Fibroblast of skin of scalp (primary cell): ENCODE measurements around the gene ZNF197.
A peak's percentile ranks its signal among the peaks of the same experiment; 100 is the strongest.
"Not testable (repeated sequence)": the region's sequence is repeated elsewhere in the genome, so short reads cannot be mapped to it uniquely, and the experiment has no call there.

ENCODE experiments used
- DNase-seq: peaks from one replicate; pipeline ENCODE4 v3.0.0-alpha.2; 2013

Gene ZNF197

DNA sequence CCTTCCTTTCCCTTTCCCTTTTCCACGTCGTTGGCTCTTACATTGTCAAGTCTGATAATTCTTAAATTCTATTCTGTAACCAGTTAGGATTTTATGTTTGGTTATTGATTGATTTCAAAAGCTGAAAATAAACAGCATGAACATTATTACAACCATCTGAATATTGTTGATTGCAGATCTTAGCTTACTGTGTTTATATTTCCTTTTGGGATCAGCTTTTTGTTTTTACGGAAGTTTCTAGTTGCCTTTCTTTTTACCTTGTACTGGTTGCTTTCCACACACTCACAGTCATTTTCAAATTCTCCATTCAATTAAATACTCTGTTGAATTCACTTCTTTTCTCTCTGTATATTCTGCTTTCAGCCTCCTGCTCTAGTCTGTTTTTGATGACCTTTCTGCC, 40.3 kb downstream of the ZNF197 start:
- no peak for DNase-seq

DNA sequence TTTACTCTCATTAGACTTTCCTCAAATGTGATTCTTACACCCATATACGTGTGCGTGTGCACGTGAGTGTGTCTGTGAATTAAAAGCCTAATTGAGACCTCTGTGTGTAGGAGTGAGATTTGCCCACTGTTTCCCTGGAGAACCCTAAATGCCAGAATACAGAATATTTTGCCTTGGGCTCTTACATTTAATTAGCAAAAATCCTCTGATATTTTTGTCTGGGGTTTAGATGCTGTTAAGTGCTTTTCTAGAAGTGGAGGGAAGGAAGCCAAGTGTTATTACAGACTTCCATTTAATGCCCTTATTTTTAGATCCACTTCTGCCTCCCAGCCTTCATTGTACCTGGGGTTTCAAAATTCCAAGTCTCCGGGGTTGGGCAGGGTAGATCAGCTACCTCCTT, 41.5 kb downstream of the ZNF197 start:
- no peak for DNase-seq

DNA sequence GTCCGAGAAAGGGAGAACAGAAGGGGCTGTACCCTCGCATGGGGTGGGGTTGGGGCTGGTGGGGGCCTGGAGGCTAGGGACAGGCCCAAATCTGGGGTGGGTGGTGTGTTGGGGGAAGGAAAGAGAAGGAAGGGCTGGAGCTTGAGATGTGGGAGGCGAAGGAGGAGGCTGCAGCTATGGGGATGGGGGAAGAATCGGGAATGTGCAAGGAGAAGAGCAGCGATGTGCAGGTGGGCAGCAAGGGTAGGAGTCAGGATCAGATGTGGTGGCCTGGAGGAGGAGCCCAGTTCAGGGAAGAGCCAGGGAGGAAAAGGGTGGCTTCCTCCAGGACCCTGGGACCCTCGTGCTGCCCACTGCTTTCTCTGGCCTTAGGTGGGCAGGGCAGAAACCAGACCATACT, 44.9 kb downstream of the ZNF197 start:
- DNase-seq, result no peak

DNA sequence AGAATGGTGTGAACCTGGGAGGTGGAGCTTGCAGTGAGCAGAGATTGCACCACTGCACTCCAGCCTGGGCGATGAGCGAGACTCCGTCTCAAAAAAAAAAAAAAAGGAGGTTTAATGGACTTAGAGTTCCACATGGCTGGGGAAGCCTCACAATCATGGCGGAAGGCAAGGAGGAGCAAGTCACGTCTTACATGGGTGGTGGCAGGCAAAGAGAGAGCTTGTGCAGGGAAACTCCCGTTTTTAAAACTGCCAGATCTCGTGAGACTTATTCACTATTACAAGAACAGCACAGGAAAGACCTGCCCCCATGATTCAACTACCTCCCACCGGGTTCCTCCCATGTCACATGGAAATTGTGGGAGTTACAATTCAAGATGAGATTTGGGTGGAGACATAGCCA, 48.6 kb downstream of the ZNF197 start:
- not testable (repeated sequence) for DNase-seq

DNA sequence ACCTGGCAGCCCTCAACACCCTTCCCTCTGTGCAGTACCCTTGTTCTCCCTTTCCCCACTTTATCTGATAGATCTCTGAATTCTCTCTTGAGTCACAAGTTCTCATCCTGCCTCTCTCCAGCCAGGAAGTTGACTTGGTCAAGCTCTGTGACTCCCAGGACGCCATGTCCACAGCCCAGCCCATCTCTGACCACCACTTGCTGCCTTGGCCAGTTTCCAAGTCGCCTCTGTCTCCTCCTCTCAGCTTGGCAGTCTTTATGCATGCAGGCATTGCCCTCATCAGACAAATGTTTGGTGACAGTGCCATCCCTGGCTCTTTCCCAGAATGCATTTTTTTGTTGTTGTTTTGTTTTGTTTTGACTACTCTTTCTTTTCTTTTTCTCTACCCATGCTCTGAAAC, 49.4 kb downstream of the ZNF197 start:
- no peak for DNase-seq

DNA sequence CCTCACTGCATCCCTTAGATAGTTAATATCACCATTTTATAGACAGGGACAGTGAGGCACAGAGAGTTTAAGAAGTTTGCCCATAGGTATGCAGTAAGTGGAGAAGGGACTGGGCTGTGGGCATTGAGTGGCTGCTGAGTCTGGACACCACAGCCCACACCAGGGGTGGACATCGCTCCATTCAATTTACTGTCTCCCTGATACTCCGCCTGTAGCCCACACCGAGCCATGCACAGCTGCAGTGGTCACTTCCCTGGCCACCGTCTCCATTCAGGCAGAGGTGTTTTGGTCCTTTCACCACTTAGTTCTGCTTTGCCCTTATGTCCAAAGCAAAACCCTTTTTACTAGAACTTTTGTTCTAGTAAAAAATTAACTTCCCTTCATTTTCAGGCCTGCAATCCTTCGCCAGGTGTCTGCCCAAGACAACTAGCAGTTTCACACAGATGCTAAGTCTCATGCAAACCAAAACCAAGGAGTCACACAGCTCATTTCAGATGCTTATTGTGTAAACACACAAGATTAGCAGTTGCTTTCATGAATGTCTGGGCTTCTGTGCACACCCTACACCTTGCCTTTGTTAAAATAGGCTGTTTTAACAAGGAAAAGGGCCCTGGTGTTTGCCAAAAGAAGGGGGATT, 53.8 kb downstream of the ZNF197 start:
- DNase-seq, result no peak

DNA sequence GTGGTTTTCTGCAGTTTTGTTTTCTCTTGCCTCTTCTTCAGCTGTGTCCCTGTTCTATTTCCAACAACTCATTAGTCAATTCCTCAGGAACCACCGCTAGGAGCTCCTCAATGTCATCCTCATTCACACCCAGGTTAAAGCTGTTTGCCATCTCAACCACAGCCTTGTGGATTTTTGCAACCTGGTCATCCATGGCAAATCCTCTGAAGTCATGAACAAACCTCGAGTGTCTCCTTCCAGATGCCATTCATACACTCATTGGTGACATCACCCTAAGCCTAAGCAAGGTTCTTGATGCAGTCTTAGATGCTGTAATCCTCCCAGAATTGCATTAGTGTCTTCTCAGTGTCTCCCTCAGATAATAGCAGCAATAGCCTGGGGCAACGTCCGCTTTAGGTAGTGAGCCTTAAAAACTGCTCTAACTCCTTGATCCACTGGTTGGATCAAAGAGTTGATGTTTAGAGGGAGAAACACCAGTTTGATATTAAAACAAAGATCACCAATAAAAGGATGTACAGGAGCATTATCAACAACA, 56.2 kb downstream of the ZNF197 start:
- DNase-seq, result no peak

DNA sequence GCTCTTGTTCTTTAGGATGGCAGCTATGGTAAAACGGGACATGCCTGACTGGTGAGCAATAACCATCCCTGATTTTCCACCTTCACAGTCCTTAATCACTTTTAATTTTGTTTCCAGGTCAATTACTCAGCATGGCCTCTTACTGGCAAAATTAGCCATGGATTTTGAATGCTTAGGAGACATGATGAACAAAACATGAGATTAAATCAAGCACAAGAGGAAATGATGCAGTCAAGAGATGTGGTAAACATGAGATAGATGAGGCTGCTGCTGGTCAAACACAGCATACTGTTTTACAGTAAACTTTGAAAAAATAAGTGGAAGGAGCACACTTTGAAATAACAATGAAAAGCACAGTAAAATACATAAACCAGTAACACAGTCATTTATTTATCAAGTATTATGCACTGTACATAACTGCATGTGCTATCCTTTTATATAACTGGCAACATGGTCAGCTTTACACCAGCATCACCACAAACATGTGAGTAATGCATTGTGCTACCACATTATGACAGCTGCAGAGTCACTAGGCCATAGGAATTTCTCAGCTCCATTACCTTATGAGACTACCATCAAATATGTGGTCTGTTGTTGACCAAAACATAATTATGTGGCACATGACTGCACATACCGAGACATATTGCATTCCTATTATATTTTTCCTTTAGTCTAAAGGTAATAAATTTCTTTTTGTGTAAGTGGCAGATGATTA, 57.5 kb downstream of the ZNF197 start:
- DNase-seq, result peak; percentile 30

DNA sequence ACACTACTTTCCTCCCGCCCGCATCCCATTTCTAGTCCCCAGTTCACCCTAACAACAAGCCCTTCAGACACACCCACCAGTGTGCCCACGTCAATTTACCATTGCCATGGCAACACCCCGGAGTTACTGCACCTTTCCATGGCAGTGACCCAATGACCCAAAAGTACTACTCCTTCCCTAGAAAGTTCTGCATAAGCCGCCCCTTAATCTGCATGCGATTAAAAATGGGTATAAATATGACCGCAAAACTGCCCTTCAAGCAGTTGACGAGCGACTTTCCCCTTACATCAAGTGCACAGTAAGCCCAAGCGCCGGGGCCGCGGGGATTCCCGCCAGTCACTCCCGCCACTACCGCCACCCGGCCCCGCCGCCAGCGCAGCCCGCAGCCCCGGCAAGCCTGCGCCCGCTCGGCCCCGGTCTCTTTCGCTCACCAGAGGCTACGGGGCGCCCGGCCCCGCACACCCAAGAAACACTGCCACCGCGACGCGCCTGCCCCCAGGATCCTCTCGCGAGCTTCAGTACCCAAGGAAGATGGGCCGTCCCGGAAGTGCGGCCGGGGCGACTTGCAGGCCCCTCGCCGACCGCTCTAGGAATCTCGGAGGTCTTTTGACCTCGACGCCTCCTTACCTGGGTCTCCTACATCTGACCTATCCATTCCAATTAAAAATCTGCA, 60.4 kb downstream of the ZNF197 start:
- peak; percentile 86 for DNase-seq

DNA sequence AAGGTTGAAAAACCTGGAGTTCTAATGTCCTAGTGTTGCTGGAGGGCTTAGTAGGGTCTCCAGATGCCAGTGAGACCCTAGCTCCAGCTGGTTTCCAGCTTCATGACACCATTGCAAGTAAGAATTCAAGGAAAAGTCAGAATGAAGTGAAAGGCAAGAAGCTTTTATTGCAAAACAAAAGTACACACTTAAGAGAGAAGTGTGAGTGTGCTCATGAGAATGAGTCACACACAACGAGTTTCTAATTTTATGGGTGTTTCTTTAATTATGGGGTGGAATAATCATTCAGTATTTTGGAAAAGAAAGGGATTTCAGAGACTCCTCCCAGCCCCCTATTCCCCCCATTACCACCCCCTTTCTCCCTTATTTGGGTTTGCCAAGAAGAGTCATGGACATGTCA, 63.1 kb downstream of the ZNF197 start:
- no peak for DNase-seq
